B cell (primary cell): ENCODE measurements around the gene USP48.

Source experiments
- EZH2 ChIP-seq: IDR thresholded peaks from 2 replicates; pipeline ENCODE4 v1.6.1; 2012; ENCODE audit warnings: borderline replicate concordance, low read depth, mild to moderate bottlenecking, moderate library complexity, low read length; ENCODE audit not compliant: insufficient read depth, poor library complexity, severe bottlenecking
- TF ChIP-seq, protein P1 (sequence below): fragments of 200-600 bp; IDR thresholded peaks from one replicate; pipeline ENCODE4 v1.8.0; 2022; ENCODE audit warnings: antibody characterized with exemption, mild to moderate bottlenecking

DNA sequence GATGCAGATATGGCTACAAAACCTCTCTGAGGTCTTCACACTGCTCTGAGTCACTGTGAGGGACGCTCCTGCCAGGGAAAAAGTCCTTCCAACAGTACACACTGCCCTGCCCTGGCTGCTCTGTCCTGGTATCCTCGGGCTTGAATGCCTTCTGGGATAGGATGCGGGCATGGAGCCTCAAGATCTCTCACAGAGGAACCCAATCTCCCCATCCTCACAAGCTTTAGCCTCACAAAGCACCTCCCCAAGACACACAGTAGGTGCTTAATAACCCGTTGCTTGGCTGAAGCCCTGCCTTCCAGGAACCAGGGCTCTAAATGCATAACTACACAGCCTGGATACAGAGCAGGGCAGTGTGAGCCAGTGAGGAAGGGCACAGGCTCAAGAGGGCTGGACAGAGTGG, 123.0 kb downstream of the USP48 start:
- TF ChIP-seq, protein P1, sequence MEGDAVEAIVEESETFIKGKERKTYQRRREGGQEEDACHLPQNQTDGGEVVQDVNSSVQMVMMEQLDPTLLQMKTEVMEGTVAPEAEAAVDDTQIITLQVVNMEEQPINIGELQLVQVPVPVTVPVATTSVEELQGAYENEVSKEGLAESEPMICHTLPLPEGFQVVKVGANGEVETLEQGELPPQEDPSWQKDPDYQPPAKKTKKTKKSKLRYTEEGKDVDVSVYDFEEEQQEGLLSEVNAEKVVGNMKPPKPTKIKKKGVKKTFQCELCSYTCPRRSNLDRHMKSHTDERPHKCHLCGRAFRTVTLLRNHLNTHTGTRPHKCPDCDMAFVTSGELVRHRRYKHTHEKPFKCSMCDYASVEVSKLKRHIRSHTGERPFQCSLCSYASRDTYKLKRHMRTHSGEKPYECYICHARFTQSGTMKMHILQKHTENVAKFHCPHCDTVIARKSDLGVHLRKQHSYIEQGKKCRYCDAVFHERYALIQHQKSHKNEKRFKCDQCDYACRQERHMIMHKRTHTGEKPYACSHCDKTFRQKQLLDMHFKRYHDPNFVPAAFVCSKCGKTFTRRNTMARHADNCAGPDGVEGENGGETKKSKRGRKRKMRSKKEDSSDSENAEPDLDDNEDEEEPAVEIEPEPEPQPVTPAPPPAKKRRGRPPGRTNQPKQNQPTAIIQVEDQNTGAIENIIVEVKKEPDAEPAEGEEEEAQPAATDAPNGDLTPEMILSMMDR: no peak
- no peak for TF ChIP-seq EZH2
